ENCODE measurements around the gene ARHGAP6.
"Not testable (repeated sequence)": the region's sequence is repeated elsewhere in the genome, so short reads cannot be mapped to it uniquely, and the experiment has no call there.

ARHGAP6 gene

GRCh38 chrX:11648705-11649519 is 16.8 kb downstream of the ARHGAP6 start:
- no peak for DNase-seq

GRCh38 chrX:11647138-11647537 is 18.6 kb downstream of the ARHGAP6 start:
- no peak for DNase-seq

- no peak for DNase-seq
Measured at GRCh38 chrX:11641349-11642065, 24.2 kb downstream of the ARHGAP6 start.

GRCh38 chrX:11640089-11640488 is 25.6 kb downstream of the ARHGAP6 start:
- no peak for DNase-seq

- no peak for DNase-seq
Measured at GRCh38 chrX:11632732-11633131, 33.0 kb downstream of the ARHGAP6 start.

- DNase-seq, result no peak
Measured at GRCh38 chrX:11629593-11630211, 36.0 kb downstream of the ARHGAP6 start.

GRCh38 chrX:11628399-11628798 is 37.3 kb downstream of the ARHGAP6 start:
- no peak for DNase-seq

- DNase-seq, result no peak
Measured at GRCh38 chrX:11626351-11626750, 39.4 kb downstream of the ARHGAP6 start.

GRCh38 chrX:11619441-11619840 is 46.3 kb downstream of the ARHGAP6 start:
- no peak for DNase-seq

GRCh38 chrX:11614253-11614652 is 51.5 kb downstream of the ARHGAP6 start:
- DNase-seq, result not testable (repeated sequence)

- DNase-seq, result no peak
Measured at GRCh38 chrX:11611965-11612364, 53.8 kb downstream of the ARHGAP6 start.

GRCh38 chrX:11611161-11611560 is 54.6 kb downstream of the ARHGAP6 start:
- no peak for DNase-seq

- DNase-seq, result no peak
Measured at GRCh38 chrX:11609109-11609508, 56.6 kb downstream of the ARHGAP6 start.

- DNase-seq, result no peak
Measured at GRCh38 chrX:11606408-11606807, 59.3 kb downstream of the ARHGAP6 start.

GRCh38 chrX:11600578-11600977 is 65.1 kb downstream of the ARHGAP6 start:
- DNase-seq, result no peak

- DNase-seq, result no peak
Measured at GRCh38 chrX:11597479-11597878, 68.2 kb downstream of the ARHGAP6 start.

GRCh38 chrX:11591723-11592346 is 73.9 kb downstream of the ARHGAP6 start:
- DNase-seq, result peak; percentile 15 to 65 (median 55)

- DNase-seq, result peak; percentile 13 to 58 (median 46)
Measured at GRCh38 chrX:11589641-11590040, 76.1 kb downstream of the ARHGAP6 start.

- no peak for DNase-seq
Measured at GRCh38 chrX:11588097-11588496, 77.6 kb downstream of the ARHGAP6 start.

GRCh38 chrX:11585174-11585573 is 80.5 kb downstream of the ARHGAP6 start:
- DNase-seq, result peak in 2 of 4 experiments; percentile 26 to 32

- no peak for DNase-seq
Measured at GRCh38 chrX:11580789-11581188, 84.9 kb downstream of the ARHGAP6 start.

- no peak for DNase-seq
Measured at GRCh38 chrX:11579636-11580600, 85.8 kb downstream of the ARHGAP6 start.

Measured in suppressor macrophage (primary cell).